Stimulated activated CD4-positive, alpha-beta T cell treated with anti-CD3 and anti-CD28 coated beads, Interleukin-4, amount 100 ng/mL, for 1 hour (primary cell): ENCODE data around the gene CDK11A.
"Not testable (repeated sequence)": the region's sequence is repeated elsewhere in the genome, so short reads cannot be mapped to it uniquely, and the experiment has no call there.

Source experiments
- DNase-seq: peaks from one replicate; pipeline ENCODE4 v3.0.0-alpha.2; 2020

CDK11A gene

DNA sequence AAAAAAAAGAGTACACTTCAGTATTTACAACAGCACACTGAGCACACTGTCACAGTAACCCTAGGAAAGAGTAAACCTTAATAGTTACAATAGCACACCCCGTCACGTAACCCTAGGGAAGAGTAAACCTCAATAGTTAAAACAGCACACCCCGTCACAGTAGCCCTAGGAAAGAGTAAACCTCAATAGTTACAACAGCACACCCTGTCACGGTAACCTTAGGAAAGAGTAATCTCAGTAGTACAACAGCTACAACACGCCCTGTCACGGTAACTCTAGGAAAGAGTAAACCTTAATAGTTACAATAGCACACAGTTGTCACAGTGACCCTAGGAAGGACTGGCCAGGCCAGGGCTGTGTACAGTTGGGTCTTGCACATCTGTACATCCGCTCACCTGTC is 3.0 kb downstream of the CDK11A start:
- no peak for DNase-seq

DNA sequence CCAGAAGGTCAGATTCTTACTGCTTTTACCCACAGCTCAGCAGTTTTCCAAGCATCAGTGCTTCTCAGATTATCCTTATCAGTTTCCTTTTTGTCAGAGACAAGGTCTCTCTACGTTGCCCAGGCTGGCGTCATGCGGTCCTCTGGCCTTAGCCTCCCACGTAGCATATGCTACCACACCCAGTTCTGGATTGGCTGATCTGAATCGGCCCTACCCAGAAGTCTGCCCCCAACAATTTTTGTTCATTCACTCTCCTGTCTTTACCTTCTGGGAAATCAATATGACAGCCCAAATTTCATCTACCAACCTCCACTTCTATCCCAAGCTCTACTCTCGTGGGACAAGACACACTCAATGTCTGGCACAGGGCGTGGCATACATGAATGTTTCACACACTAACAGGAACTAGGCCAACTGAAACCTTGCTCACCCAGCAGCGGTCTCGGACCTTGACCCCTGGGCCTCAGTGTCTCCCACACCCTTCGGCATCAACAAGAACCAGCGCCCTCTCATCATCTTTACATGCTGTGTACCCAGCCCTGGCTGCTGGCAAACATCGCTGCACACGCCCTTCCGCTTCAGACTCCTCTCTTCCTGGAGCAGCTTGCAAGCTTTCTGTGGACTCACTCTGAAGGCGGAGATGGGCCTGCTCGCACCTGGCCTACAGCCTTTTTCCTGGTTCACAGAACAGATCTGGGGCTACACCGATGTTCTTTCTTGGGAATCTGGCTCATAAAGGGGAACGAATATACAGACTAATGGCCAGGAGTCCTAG is 8.9 kb downstream of the CDK11A start:
- DNase-seq = not testable (repeated sequence)

DNA sequence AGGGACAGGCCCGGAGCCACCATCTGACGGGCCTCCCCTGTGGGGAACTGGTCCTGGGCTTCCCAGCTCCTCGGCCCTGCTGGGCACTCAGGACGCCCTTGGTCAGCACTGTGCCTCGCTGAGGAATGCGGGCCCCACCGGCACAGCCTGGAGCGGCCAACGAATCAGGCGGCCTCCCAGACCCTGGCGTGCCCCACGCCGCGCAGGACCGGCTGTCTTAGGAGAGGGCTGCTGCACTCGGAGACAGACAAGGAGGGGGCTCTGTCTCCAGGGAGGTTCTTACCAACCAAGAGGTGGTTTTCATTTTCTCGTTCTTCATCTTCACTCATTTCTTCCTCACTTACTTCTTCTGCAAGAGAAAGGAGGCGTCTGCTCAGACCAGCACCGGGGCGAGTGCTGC is 16.3 kb downstream of the CDK11A start:
- DNase-seq = not testable (repeated sequence)

DNA sequence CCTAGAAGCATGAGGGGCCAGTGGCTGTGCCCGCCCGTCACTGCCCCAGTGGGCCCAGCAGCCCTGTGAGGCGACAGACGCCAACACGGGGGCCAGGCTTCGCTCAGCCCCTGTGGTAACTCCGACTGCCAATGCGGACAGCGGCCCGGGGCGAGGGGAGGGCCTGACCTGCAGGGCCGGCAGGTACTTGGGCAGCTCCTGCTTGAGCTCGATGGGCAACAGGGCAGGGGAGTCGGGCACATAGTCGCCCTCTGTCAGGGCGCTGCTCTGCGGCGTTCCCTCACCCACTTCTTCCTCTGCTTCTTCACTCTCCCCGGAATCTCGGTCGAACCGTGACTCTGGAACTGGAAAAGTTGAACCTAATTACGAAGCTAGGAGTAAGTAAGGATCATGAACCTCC is 16.9 kb downstream of the CDK11A start:
- not testable (repeated sequence) for DNase-seq

DNA sequence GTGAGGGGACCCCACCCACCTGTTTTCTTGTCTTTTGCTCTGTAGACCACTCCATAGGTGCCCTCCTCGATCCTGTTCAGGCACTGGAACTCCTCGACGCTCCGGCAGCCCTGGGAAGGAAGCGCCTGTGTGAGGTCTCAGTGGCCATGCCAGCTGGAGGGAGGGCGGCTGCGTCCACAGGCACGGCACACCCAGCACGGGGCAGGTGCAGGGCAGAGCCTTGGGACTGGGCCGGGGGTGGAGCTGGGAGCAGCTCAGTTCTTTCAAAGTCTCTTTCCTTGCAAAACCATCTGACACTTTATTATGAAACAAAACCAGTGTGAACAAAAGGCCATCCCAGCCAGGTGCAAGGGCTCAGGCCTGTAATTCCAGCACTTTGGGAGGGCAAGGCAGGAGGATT is 18.5 kb downstream of the CDK11A start:
- DNase-seq = not testable (repeated sequence)

DNA sequence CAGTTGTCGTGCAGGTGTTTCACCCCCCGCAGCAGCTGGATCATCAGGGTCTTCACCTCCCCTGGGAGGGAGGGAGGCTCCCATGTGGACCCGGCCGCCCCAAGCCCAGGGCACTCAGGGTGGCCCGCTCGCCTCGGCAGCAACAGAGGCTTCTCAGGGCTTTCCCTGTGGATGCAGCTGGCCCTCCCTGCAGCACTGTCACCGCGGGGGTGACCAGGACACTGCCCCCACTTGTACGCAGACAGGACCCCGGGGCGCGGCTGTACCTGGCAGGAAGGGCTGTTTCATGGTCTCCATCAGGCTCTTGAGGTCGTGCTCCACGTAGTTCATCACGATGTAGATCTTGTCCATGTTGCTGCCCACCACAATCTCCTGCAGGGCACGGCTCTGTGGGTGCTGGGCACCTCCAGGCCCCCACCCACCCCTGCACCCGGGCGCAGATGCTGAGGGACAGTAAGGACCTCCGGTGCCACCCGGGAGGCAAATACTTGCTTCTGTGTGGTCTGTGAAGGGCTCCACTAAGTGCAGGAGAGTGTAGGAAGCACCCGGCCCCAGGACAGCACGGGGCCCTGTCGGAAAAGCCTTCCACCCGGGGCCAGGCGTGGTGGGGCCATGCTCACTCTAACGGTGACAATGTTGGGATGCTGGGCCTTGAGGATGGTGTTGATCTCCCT is 19.7 kb downstream of the CDK11A start:
- DNase-seq = not testable (repeated sequence)

DNA sequence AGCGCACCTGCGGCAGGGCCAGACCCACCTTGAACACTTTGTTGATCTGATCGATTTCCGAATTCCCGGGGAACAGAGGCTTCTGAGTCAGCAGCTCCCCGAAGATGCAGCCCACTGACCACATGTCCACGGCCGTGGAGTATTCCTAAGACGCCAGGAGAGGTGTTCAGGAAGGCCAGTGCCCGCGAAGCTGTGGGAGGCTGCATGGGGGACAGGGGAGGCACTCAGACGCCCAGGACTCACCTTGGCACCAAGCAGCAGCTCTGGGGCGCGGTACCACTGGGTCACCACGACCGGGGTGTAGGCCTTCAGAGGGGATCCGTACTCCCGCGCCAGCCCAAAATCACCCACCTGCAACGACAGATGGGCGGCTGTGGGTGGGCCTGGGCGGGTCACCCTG is 20.4 kb downstream of the CDK11A start:
- no peak for DNase-seq

DNA sequence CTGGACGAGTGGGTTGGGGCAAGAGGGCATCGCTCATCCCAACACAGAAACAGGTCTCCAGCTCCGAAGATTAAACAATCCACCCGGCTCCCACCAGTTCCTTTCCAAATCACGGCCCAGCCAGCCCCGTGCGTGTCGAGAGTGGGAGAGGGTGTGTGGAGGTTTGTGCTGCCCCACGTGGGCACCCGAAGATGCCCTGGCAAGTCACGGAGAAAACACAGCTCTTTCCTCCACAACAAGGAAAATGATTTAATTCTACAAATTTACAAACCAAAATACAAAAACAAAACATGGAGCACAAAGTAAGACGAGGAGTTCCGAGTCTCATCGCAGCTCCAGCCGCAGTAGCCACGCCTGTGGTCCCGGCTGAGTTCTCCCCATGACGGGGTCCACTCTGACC is 21.7 kb downstream of the CDK11A start:
- DNase-seq = not testable (repeated sequence)

DNA sequence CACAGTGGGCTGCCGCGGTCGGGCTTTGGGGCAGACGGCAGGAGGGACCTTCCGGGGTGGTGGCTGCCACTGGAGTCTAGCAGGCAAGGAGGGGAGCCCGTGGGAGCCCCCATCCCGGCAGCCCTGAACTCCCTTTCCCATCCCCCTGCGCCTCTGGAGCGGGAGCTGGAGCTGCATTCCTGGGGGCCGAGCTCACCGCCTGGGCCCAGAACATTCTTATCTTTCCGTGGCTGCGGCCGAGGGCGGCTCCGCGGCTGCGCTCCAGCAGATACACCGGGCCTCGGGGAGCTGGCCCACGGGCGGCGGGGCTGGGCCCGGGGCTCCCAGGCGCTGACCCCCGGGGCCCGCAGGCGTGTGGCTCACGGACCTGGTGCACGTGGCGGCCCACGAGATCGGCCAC is 23.6 kb downstream of the CDK11A start:
- not testable (repeated sequence) for DNase-seq

DNA sequence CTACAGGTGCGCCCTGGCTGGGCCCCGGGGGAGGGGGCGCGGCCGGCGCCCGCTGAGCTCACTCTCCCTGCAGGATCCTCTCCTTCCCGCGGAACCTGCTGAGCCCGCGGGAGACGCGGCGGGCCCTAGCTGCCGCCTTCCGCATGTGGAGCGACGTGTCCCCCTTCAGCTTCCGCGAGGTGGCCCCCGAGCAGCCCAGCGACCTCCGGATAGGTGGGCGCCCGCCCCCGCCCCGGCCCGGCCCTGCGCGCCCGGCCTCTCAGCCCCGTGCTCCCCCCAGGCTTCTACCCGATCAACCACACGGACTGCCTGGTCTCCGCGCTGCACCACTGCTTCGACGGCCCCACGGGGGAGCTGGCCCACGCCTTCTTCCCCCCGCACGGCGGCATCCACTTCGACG is 24.1 kb downstream of the CDK11A start:
- not testable (repeated sequence) for DNase-seq

DNA sequence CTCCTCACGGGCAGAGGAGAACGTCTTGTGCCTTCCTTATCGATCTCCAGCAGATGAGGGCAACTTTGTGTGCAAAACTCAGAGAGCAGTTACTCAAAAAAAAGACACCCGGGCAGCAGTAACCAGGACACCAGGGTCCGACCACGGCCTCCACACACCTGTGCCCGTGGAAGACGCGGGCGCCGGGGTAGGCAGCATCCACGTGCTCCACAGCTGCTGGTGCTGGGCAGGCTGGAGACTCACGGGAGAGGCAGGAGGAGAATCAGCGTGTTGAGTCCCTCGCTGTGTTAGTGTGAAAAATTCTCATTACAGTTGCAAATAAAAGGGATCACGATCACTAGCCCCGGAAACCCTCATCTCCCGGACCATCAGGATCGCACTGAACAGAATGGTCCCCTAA is 25.1 kb downstream of the CDK11A start:
- DNase-seq = not testable (repeated sequence)

DNA sequence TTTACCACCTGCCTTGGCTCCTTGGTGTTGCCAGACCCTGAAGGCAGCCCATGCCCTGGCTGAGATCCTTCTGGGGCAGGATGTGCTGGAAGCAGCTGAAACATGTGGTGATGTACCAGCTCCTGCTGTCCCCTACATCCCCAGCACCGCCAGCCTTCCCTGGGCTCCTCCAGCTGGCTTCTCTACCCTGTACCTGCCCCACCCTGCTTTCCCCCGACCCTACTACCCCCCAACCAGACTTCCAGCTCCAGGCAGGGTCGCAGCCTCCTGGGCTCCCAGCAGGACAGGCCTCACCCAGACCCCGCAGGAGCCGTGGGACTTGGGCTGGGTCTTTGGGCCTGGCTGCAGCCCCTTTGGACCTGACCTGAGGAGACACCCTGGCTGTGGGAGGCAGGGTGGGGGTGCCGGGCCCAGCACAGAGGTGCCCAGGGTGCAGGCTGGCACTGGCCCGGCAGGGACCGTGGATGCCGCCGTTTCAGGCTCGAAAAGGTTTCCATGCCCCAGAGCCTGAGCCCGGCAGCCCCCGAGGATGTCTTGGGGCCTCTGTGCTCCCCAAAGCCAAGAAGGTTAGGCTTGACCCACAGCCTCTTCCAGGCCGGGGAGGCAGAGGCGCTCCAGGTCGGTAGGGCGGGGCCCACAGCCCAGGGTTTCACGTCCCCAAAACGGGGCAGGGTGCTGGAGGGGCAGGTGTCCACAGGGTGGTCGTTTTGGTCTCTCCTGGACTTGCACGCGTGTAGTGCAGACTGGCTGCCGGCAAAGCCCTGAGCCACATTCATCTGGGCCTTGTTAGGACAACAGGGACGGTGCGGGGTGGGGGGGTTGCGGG is 26.6 kb downstream of the CDK11A start:
- DNase-seq = not testable (repeated sequence)

DNA sequence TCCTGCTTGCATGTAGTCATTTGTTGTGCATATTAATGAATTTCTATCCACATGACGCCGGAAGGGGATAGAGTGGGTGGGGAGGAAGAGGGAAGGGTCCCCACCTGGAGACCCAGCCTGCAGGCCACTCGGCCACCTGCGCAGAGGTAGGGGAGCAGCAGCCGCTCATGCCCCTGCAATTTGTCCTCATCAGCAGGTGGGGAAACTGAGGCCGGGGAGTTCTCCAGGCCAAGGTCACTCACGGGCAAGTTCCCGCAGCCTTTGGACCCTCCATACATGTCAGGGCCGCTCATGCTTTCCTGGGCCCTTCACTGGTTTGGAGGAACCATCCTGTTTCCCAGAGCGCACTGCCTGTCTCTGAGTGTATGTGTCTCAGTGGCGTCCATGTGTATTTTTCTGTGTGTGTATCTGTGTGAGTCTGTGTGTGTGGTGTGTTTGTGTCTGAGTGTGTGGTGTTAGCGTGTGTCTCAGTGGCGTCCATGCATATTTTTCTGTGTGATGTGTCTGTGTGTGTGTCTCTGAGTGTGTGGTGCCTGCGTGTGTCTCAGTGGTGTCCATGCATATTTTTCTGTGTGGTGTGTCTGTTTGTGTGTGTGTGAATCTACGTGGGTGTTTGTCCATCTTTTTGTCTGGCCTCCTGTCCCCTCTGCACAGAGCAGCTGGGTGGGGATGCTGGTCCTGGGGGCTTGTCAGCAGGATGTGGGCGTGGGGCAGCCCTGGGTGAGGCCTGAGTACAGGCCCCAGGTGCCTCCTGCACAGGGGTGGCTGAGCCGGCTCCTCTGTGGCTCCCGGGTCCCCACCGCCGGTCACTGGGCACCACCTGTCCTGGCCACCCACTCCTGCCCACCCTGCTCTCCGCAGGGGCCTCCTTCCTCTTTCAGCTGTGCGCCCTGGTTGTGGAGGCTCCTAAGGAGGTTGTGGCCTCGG is 27.5 kb downstream of the CDK11A start:
- not testable (repeated sequence) for DNase-seq

DNA sequence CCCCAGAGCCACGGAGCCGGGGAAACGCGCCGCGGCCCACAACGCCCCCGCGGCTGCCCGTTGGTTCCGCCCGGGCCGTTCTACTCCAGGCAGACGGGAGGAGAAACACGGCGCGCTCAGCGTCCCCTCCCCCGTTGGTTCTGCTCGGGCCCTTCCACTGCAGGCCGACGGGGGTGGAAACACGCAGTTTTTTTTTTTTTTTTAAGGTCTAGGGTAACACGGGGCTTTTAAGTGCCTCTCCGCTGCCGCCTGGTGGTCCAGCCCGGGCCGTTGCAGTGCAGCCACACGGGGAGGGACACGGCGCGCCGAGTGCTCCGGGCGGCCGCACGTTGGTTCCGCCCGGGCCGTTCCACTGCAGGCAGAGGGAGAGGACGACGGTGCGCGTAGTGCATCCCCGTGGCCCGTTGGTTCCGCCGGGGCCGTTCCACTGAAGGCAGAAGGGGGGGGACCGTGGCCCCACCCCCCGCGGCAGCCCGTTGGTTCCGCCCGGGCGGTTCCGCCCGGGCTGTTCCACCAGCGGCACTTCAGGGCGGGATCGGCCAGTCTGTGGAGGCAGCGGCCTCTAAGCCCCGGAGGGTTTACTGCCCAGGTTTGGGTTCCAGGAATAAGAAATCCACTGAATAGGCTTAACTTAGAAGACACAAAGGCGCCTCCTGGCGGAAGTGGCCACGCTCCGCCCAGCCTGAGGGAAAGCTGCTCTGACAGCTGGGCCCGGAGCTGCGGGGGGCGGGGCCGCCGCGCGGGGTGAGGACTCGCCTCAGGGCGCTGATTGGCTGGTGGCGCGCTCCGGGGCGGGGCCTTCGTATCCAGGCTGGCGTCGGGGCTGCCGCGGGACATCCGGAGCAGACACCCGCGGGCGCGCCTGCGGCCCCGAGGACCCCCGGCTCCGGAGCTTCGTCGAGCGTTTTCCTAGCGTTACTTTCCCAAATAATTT is 31.2 kb downstream of the CDK11A start, which contains the start of gene SLC35E2B:
SLC35E2B (minus strand) TSS at position 82 of the 934 bp plus-strand sequence. CDS start 16,096 bp downstream, outside the sequence.
- DNase-seq = peak; percentile 93

DNA sequence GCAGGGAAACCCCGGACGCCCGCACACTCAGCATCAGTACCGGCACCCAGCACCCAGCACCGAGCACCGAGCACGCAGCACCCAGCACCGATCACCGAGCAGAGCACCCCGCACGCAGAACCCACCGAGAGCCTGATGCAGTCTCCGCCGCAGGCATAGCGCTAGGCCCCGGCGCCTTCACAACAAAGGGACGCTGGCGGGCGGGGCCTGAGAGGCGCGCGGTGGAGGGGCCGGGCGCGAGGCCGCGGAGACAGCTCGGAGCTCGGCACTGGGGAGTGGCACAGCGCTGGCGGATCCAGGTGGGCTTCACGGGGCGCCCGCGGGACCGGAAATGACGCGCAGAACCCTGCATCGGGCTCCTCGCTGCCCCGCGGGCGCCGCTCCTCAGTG is 31.8 kb downstream of the CDK11A start:
- peak; percentile 77 for DNase-seq

DNA sequence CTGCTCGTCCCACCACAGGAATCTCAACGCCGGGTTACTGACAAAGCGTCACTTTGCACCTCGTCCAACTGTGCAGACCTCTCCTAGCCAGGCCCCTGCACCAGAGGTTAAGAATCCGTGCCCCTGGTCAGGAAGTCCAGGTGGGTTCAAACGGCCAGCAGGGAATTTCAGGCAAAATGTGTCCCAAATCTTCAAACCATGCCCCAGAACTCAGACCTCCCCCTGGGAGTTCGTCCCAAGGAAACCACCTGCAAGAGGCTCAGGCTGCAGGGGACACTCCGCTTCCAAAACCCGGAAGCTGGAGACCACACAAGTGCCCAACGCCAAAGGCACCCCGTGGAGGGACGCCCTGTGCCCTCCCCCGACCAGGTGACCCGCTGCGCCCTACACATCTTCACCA is 32.7 kb downstream of the CDK11A start:
- DNase-seq = not testable (repeated sequence)

DNA sequence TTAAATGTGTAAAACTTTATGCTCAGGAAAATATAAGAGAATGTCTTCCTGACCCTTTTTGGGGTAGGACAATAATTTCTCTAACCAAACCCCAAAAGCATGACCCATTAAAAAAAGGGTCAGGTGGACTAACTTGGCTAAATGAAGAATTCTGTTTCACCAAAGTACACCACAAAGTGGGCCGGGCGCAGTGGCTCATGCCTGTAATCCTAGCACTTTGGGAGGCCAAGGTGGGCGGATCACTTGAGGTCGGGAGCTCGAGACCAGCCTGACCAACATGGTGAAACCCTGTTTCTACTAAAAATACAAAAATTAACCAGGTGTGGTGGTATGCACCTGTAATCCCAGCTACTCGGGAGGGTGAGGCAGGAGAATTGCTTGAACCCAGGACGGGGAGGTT is 34.6 kb downstream of the CDK11A start:
- DNase-seq = not testable (repeated sequence)

DNA sequence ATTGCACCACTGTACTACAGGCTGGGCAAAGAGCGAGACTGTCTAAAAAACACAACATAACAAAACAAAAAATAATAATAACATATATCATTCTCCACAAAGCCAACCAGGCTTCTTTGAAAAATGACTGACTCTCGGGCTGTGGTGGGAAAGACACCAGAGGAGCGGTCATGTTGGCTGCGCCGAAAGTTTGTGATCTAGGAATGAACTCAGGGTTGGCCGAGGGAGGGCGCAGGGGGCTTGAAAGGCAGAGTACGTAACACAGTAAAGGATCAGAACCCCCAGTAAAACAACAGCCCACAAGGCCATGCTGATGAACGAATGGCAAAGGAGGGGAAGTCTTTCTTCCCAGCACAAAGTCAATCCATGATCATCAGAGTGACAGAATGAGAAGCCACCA is 36.3 kb downstream of the CDK11A start:
- DNase-seq = no peak

DNA sequence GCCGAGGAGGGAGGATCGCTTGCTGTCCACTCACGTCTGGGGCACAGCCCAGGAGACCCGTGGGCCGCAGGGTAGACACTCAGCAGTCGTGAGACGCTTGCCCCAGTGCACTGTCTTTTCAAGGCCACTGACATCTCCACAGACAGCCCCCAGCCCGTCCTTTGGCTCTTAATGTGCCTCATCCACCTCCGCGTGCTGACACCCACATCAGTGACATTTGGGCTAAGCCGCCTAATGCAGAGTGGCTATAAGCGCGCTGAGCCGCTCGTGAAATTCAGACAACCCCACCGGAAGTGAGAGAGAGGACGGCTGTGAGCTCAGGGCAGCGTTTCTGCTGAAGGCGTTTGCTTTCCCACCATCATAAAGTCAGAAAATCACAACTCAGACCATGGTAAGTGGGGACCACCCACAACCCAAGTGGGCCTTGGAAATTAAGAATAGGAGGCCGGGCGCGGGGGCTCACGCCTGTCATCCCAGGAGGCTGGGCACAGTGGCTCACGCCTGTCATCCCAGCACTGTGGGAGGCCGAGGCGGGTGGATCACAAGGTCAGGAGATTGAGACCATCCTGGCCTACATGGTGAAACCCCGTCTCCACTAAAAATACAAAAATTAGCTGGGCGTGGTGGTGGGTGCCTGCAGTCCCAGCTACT is 40.0 kb downstream of the CDK11A start:
- DNase-seq = no peak

DNA sequence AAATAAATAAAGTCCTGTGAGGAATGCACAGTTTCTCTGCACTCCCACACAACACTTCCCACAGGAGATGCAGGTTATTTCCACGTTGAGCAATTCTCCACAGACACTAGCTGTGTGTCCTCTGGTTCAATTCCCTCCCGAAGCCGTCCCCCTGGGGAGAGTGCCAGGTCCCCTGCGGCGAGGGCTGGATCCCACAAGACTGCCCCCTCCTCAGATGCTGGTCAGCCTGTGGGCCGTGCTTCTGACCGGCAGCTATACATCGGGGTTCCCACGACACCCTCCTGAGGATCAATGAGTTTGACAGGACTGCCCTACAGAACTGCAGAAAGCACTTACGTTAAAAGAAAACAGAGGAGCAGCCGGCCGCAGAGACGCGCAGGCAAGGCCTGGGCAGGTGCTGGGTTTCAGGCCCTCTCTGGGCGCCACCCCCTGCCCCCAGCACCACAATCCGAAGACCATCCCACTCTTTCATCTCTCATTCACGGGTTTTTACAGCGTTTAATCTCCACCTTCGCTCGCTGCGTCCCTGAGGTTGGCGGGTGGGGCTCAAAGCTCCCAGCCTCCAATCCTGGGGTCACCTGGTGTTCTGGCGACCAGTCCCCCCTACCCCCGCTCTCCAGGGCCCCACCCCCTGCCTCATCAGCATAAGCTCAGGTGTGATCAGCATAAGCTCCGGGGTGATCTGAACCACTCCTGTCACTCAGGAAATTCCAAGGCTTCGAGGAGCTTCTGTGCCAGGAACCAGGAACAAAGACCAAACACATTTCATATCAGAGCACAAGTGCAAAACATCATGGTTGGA is 40.9 kb downstream of the CDK11A start:
- DNase-seq = peak; percentile 1
